ENCODE results near the gene C6orf47.

C6orf47 gene

GRCh38 chr6:31609519-31610406 is 50.8 kb downstream of the C6orf47 start:
- no peak for DNase-seq
